Measurements from ENCODE around the gene CORO2B.

- TF ChIP-seq CTCF (IDR thresholded peaks at IDR 0.05) = no peak
- TF ChIP-seq POLR2A (IDR thresholded peaks at IDR 0.05) = no peak
Observed at GRCh38 chr15:68572921-68573320, 5.9 kb upstream of the CORO2B start.

Measured in Peyer's patch (tissue), 4 donors.